PC-9 (cell line): Measurements from ENCODE around the gene CTSE. TPM values are rescaled to one million over a fixed set of nuclear protein-coding genes. Genes with fewer than 3 reads are reported as not detected.

Experiments
- BruUV-seq: library from RNA; stranded (reverse); fragments of 400-500 nt; replicated peaks from 2 replicates; lab custom pipeline; 2021; lab: Mats Ljungman, UMichigan
- CTCF ChIA-PET: fragments of 300-600 bp; sonication (Branson Sonifier 250); formaldehyde crosslinking; loops from one replicate; lab custom pipeline; 2022; ENCODE audit warnings: antibody characterized with exemption; lab: Charles Lee
- POLR2A ChIA-PET: fragments of 300-600 bp; sonication (Branson Sonifier 250); formaldehyde crosslinking; loops from one replicate; lab custom pipeline; 2022; ENCODE audit warnings: antibody characterized with exemption; ENCODE audit not compliant: unreplicated experiment; lab: Charles Lee
- DNase-seq, 2 experiments: peaks; one replicate each; pipeline versions ENCODE4 v3.0.0 to v3.0.0-alpha.2; 2015 to 2022; ENCODE audit warnings: mixed read lengths in 1 of 2
- H2AFZ ChIP-seq: fragments of 200-600 bp; sonication (generic); 2 replicates; pipeline ENCODE4 v1.8.1; 2017; ENCODE audit warnings: antibody characterized with exemption
- H3F3A ChIP-seq: fragments of 200-600 bp; sonication (generic); 2 replicates; pipeline ENCODE4 v1.8.1; 2017; ENCODE audit warnings: antibody characterized with exemption, mild to moderate bottlenecking, low read depth; ENCODE audit not compliant: insufficient read depth
- H3K27ac ChIP-seq: fragments of 200-600 bp; sonication (generic); 2 replicates; pipeline ENCODE4 v1.6.1; 2016; ENCODE audit warnings: mixed run types
- H3K27me3 ChIP-seq: fragments of 200-600 bp; sonication (generic); 2 replicates; pipeline ENCODE4 v1.6.1; 2016; ENCODE audit warnings: low read depth, mixed run types; ENCODE audit not compliant: insufficient read depth
- H3K36me3 ChIP-seq: fragments of 200-600 bp; sonication (generic); 2 replicates; pipeline ENCODE4 v1.6.1; 2016; ENCODE audit warnings: low read depth, mixed run types
- H3K4me1 ChIP-seq: fragments of 200-600 bp; sonication (generic); replicated peaks from 2 replicates; pipeline ENCODE4 v1.6.1; 2016; ENCODE audit warnings: mixed run types; ENCODE audit not compliant: insufficient read depth
- H3K4me2 ChIP-seq: fragments of 200-600 bp; sonication (generic); 2 replicates; pipeline ENCODE4 v1.6.1; 2017; ENCODE audit warnings: mixed run types
- H3K4me3 ChIP-seq: fragments of 200-600 bp; sonication (generic); 2 replicates; pipeline ENCODE4 v1.6.1; 2016; ENCODE audit warnings: mixed run types
- H3K79me2 ChIP-seq: fragments of 200-600 bp; sonication (generic); 2 replicates; pipeline ENCODE4 v1.6.1; 2017; ENCODE audit warnings: low read depth, mixed run types
- H3K9me2 ChIP-seq: fragments of 200-600 bp; sonication (generic); 2 replicates; pipeline ENCODE4 v1.8.1; 2017; ENCODE audit warnings: mild to moderate bottlenecking; ENCODE audit not compliant: insufficient read depth
- H3K9me3 ChIP-seq: fragments of 200-600 bp; sonication (generic); 2 replicates; pipeline ENCODE4 v1.8.1; 2016; ENCODE audit warnings: low read depth; ENCODE audit not compliant: insufficient read depth
- H4K20me1 ChIP-seq: fragments of 200-600 bp; sonication (generic); 2 replicates; pipeline ENCODE4 v1.8.1; 2017; ENCODE audit not compliant: insufficient read depth
- EZH2 ChIP-seq: fragments of 200-600 bp; sonication (generic); IDR thresholded peaks from 2 replicates; pipeline ENCODE4 v1.8.0; 2017; ENCODE audit warnings: antibody characterized with exemption, low read depth
- intact Hi-C: fragments of 100-400 bp; cut with micrococcal nuclease; formaldehyde crosslinking; loops from one replicate; pipeline ENCODE4 v1.10.0; 2022; ENCODE audit not compliant: unreplicated experiment
- total RNA-seq: library from RNA; stranded (reverse); gene quantifications from 2 replicates; pipeline ENCODE4 v1.2.3, GENCODE V29; 2021
- TF ChIP-seq, protein P1 (sequence below): fragments of 200-600 bp; sonication (generic); conservative IDR thresholded peaks from 2 replicates; pipeline ENCODE4 v1.6.1; 2017; ENCODE audit warnings: mixed run types, antibody characterized with exemption, mild to moderate bottlenecking, moderate library complexity

The CTSE gene
- total RNA-seq, 1 experiment from 2014 or later = 1.2 TPM

DNA sequence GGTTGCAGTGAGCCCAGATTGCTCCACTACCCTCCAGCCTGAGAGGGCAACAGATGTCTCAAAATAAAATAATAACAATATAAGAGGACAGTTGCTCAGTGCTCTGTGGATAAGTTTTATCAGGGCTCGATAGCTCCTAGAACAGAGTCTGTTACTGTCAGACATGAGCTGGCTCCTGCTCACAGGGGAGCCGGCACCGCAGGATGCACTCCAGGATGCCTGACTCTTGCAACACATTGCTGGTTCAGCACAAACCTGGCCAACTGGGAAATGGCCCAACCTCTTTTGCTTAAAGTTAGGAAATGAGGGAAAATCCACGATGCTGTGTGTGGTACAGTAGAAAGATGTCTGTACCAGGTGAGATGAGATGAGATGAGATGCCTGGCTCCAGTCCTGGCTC, 5.8 kb upstream of the CTSE start:
- H3K79me2 ChIP-seq = no peaks in the 10 kb centered on the region
- H3K36me3 ChIP-seq = no peaks in the 10 kb centered on the region
- H2AFZ ChIP-seq = no peak overlapping the region
- H3K9me3 ChIP-seq = no peaks in the 10 kb centered on the region
- no peaks in the 10 kb centered on the region for H3K27me3 ChIP-seq
- ChIA-PET CTCF (no interaction called here), POLR2A (no interaction called here)
- TF ChIP-seq, protein P1, sequence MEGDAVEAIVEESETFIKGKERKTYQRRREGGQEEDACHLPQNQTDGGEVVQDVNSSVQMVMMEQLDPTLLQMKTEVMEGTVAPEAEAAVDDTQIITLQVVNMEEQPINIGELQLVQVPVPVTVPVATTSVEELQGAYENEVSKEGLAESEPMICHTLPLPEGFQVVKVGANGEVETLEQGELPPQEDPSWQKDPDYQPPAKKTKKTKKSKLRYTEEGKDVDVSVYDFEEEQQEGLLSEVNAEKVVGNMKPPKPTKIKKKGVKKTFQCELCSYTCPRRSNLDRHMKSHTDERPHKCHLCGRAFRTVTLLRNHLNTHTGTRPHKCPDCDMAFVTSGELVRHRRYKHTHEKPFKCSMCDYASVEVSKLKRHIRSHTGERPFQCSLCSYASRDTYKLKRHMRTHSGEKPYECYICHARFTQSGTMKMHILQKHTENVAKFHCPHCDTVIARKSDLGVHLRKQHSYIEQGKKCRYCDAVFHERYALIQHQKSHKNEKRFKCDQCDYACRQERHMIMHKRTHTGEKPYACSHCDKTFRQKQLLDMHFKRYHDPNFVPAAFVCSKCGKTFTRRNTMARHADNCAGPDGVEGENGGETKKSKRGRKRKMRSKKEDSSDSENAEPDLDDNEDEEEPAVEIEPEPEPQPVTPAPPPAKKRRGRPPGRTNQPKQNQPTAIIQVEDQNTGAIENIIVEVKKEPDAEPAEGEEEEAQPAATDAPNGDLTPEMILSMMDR = no peak
- TF ChIP-seq EZH2 = no peak
- no TSS peak for BruUV-seq
- intact Hi-C loops = no loop called here
- H3K4me1 ChIP-seq = peaks cover 5% of the 10 kb centered on the region; the same call in 1 of the 2 replicates
- no peaks in the 10 kb centered on the region; the same call in 1 of the 2 replicates for H3F3A ChIP-seq
- H3K4me2 ChIP-seq = no peak overlapping the region
- no peak for DNase-seq
- no peak overlapping the region for H3K27ac ChIP-seq
- no peak overlapping the region for H3K4me3 ChIP-seq
- H3K9me2 ChIP-seq = no peaks in the 10 kb centered on the region
- H4K20me1 ChIP-seq = no peaks in the 10 kb centered on the region

DNA sequence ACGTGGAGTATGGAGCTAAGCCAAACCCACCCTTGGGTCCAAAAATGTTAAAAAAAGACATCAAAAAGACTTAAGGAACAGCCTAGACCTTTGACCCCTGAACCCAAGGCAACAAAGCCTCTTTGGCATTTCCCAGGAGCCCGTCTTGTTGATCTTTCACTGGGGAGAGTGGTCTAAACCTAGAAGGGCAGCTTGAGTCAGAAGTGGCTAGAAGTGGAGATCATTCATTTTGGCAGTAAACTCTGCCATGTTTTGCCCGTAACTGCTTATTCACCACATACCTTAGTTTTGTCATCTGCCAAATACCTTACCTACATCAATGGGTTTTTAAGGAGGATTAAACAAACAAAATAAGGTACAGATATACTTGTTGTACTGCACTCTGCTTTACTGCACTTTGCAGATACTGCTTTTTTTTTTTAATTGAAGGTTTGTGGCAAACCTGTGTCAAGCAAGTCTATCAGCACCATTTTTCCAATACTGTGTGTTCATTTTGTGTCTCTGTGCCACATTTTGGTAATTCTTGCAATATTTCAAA, 1.7 kb upstream of the CTSE start:
- Histone ChIP-seq H2AFZ (no peak overlapping the region), H3K36me3 (no peaks in the 10 kb centered on the region), H3K9me2 (no peaks in the 10 kb centered on the region), H3K27ac (no peak overlapping the region), H3K79me2 (no peaks in the 10 kb centered on the region), H3K4me2 (no peak overlapping the region), H3K4me3 (no peak overlapping the region), H3K27me3 (no peaks in the 10 kb centered on the region), H3K4me1 (peaks cover 25% of the 10 kb centered on the region), H4K20me1 (no peaks in the 10 kb centered on the region), H3K9me3 (no peaks in the 10 kb centered on the region), H3F3A (peaks cover 22% of the 10 kb centered on the region)
- DNase-seq = no peak
- TF ChIP-seq EZH2 = no peak
- TF ChIP-seq, protein P1 = no peak
- ChIA-PET CTCF (no interaction called here), POLR2A (no interaction called here)
- intact Hi-C loops = no loop called here
- no TSS peak for BruUV-seq

DNA sequence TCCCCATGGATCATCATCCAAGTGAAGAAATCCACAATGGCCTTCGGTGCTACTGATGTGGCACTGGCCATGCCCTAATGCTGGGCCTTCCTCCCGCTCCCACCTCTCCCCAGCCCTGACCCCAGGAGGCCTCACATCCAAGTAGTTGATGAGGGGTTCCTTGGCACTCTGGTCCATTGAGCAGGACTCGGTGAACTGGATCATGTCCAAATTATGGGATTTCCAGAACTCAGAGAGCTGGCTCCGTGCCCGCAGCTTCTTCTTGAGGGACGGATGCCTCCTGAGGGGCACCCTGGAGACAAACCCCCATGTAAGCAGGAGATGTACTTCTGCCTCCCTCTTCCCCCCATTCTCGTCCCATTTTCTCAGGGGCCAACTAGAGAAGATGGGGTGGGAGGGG, 929 bp downstream of the CTSE start:
- POLR2A ChIA-PET = no interaction called here
- CTCF ChIA-PET = no interaction called here
- intact Hi-C loops = no loop called here
- Histone ChIP-seq H2AFZ (no peak overlapping the region), H3K4me2 (no peak overlapping the region; the same call in 1 of the 2 replicates), H4K20me1 (no peaks in the 10 kb centered on the region), H3K9me3 (no peaks in the 10 kb centered on the region; the same call in 1 of the 2 replicates), H3K4me3 (no peak overlapping the region), H3K36me3 (no peaks in the 10 kb centered on the region), H3K27me3 (no peaks in the 10 kb centered on the region), H3K27ac (0 out of 2 replicates have a peak overlapping the region, but pooled peaks have one; percentile 88), H3K79me2 (no peaks in the 10 kb centered on the region), H3F3A (peaks cover 24% of the 10 kb centered on the region), H3K9me2 (no peaks in the 10 kb centered on the region), H3K4me1 (peaks cover 28% of the 10 kb centered on the region)
- DNase-seq = no peak
- TF ChIP-seq EZH2 = no peak
- TF ChIP-seq, protein P1 = no peak
- BruUV-seq = no TSS peak
